Inferior parietal cortex (tissue), 1 donor: ENCODE measurements around the gene BLID.

Experiments
- DNase-seq: peaks from one replicate; pipeline ENCODE4 v3.0.0-alpha.2; 2016; ENCODE audit errors: extremely low spot score

Gene BLID, protein sequence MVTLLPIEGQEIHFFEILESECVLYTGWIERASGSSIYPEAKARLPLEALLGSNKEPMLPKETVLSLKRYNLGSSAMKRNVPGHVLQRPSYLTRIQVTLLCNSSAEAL

DNA sequence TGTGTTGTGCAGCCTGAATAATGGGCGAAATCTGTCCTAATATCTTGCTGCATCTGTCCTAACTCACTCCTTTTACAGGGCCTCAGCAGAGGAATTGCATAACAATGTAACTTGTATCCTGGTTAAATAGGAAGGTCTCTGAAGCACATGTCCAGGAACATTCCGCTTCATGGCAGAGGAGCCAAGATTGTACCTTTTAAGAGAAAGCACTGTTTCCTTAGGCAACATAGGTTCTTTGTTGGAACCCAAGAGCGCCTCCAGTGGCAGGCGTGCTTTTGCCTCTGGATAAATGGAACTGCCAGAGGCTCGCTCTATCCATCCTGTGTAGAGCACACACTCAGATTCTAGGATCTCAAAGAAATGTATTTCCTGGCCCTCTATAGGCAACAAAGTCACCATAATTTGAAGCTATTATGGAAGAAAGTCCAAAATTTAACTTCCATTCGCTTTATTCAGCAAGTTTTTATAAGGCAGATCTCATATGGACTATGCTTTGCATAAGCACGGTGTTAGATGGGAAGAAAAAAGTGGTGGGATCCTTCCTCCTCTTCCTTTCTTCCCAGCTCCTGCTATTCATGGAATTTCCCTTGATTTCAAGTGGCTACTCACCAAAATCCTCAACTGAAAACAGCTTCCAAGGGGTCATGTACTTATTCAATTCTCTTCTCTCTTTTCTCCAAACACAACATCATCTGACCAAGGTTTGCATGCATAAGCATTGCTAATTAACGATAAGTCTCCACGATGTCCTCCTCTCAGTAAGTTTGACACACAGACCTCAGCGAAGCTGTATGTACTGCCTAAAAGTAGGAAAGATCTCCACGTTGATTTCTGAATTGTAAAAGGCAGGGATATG lies at the start of gene BLID:
Gene BLID (minus strand): TSS at position 692 of the 856 bp plus-strand sequence. CDS start 293 bp downstream, at position 399.
- no peak for DNase-seq

GRCh38 chr11:122163053-122163819 lies 47.2 kb upstream of the BLID start:
- no peak for DNase-seq

GRCh38 chr11:122162095-122162494 lies 46.1 kb upstream of the BLID start:
- DNase-seq = no peak

DNA sequence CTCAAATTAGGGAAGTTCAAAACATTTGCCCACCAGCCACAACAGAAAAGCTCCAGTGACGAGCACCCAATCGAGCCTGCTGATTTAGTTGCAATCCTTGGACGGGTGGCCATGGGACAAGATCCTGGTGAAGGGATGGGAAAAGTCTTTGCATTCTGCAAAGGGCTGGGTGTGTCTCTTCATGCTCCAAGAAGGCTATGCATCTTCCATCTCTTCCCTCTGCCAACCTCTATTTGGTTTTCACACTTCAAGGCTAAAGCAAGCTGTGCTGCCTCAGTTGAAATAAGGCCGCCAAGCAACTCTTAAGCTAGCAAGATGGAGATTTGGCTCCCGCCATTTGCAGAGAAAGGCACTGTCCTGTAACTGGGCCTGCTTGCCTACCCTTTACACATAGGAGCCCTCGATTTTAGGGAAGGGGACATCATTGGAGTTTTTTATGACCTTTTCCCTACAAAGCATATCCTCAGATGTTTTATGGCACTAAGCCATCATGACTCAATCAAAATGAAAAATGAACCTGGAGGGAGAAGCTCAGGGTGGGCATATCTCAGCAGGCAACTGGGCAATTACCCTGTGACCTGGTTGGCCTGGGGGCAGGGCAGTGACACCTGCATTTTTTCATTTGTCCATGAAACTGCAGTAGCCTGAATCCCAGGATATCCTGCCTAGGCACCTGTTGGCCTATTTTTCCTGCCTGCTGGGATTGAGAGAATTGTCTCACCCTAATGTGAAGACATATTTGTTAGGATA lies 45.0 kb upstream of the BLID start:
- DNase-seq = no peak

DNA sequence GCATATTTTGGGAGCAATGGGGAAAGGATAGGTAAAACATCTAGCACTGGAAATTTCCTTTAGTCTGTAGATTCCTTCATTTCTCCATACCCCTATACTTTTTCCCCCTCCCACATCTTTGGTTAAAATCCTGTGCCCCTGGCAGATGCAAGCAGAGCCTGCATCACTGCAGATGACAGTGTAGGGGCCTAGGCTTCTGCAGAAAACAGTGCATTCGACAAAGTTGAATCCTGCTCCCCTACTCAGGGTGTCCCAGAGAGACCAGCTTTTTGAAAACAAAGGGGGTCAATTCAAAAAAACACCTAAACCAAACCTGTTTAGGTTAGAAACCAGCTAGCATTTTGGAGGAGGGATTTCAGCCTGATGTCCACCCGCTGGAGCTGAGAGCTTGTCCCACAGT lies 43.8 kb upstream of the BLID start:
- DNase-seq = no peak

- DNase-seq = peak; percentile 75
These were observed 43.2 kb upstream of the BLID start for GRCh38 chr11:122159173-122159721.

- no peak for DNase-seq
These were observed 42.2 kb upstream of the BLID start for GRCh38 chr11:122158171-122158570.

DNA sequence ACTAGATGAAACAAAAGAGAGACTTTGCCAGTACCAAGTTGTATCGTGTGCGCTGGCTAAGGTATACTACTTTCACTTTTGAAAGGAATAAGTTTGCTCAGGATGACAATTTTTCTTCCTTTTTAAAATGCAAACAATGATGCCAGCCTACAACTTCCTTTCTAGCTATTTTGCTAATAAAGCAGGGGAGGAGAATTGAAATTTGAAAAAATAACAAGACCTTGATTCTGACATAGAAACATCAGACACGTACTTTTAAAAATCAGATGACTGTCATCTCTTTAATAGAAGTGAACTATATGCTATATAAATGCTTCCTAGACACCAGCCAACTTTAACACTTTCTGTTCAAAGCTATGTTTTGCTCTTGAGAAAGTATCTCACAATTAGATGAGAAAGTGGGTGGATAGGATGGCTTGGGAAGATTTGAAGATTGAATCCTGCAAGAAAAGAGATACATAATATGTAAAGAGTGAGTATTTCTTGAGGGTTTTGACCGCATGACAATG lies 41.7 kb upstream of the BLID start:
- peak; percentile 72 for DNase-seq

- DNase-seq = peak; percentile 73
These were observed 40.9 kb upstream of the BLID start for GRCh38 chr11:122156940-122157382.

- no peak for DNase-seq
These were observed 39.9 kb upstream of the BLID start for GRCh38 chr11:122155765-122156527.

DNA sequence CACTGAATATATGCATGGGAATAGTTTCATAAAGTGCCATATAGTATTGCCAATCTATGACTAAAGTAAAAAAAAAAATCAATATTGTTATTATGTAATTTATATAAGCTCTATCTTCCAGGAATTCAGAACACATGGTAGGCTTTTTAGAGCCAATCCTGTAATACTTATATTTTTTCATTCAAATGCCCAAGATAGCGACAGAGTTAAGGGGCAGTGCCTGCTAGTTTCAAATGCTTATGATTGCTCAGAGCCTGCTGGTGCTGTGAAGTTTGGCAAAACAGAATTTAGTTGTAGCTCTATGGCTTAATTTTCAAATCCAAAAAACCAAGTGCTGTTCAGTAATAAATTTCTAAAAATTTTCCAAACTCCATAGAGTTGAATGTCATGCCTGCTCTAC lies 39.0 kb upstream of the BLID start:
- DNase-seq = no peak

DNA sequence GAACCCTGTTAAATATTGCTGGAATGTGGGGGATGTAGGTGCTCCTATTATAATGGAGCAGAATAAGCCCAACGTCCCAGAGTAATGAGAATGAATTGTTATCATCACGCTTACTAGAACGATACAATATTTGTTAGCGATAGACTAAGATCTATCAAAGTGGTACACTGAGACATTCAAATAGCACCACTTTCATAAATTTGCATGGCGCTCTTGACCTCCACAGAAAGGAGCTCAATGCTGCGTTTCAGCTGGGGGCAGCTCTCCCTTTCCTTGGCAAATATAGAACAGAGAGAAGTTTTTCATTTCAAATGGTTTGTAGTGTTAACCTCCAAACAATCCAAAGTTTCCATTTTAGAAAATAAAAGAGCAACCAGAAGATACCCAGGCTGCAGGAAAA lies 38.2 kb upstream of the BLID start:
- no peak for DNase-seq

DNA sequence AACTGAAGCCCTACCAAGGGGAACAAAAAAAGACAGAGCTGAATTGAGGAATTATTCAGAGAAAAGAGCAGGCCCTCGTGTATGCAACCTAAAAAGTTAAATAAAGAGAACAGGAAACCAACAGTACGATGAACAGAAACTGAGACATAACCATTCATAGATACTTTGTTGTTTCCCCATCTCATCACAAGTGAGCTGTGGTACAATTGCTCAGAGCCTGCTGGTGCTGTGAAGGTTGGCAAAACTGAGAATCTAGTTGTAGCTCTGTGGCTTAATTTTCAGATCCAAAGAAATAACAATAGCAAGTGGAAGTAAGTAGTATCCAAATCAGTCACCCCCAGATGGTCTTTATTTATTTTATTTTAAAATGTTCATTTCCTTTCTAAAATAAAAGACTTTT lies 37.7 kb upstream of the BLID start:
- no peak for DNase-seq

- no peak for DNase-seq
These were observed 34.5 kb upstream of the BLID start for GRCh38 chr11:122150216-122151124.

DNA sequence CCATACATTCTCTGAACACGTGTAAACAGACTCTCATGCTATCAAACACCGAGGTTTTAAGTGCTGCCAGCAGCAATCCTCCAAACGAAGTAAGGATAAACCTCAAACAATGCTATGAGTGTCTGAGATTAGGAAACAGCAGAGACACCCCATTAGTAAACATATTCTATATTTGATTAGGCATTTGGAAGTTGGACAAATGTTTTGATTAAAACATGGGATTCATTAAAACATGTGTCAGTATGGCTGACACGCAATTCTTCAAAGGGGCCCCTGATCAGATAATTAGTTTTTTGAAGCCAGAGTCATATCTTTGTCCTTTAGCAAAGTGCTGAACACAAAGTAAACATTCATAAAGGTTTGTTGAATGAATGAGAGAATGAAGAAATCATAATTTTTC lies 33.2 kb upstream of the BLID start:
- no peak for DNase-seq

DNA sequence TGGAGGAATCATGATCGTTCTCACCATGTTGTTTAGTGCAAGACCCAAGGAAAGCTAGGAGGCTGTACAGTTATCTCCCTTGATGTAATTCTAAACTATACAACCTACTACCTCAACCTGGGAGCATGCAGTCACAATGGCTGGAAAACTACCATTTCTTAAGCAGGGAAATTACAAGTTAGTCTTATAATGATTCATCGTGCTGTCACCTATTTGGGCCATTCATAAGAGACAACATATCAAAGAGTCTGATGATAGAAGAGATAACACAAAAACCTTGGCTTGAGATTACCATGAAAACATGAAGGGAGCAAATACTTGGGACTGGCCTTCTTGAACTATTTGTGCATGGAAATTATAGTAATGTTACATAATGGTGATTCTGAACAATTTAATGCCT lies 30.5 kb upstream of the BLID start:
- DNase-seq = no peak

DNA sequence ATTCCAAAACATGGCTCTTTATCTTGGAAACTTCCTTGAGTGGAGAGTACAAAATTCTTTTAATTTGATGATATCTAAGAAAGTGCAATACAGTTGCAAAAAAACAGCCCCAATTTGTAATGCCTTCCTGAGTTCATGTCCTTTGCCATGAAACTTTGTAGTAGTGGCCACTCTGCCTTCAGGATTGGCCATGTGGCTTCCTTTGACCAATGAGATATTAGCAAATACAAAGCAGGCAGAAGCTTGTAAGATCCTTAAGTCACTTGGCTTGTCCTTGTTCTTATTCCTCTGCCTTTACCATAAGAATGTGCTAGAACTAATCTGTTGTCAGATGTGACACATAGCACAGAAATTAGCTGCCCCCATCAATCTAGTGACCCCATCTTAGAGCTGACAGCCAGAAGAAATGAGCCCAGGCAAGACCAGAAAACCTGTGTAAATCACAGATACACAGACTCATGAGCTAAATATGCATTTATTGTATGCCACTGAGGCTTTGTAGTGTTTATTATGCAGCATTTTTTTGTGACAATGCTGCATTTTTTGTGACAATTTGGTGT lies 29.8 kb upstream of the BLID start:
- no peak for DNase-seq

GRCh38 chr11:122144752-122145151 lies 28.7 kb upstream of the BLID start:
- no peak for DNase-seq

DNA sequence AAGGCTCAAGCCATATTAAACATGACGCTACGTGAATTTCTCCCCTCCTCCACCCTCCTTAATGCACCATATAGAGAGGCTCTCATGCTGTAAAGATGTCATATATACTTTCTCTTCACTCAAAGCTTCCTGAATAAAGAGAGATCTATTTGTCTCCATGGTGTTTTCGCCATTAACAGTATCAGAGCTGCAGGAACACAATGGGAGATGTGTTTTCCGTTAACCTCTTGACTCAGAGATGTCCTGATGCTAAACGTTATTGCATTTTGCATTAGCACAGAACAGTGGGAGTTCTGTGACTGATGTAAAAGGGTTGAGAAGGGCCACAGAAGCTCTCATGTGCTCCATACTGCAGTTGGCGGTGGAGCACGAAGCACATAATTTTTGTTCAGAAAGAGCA lies 25.7 kb upstream of the BLID start:
- DNase-seq = no peak
